HG02884 (cell line): ENCODE data around the gene ARMC6.
"Not testable (repeated sequence)": the region's sequence is repeated elsewhere in the genome, so short reads cannot be mapped to it uniquely, and the experiment has no call there.

Experiments
- ATAC-seq: cut with Tn5 transposase; IDR thresholded peaks from one replicate; pipeline ENCODE4 v1.9.1; 2021; ENCODE audit warnings: mild to moderate bottlenecking, moderate library complexity; ENCODE audit not compliant: unreplicated experiment

Gene ARMC6

DNA sequence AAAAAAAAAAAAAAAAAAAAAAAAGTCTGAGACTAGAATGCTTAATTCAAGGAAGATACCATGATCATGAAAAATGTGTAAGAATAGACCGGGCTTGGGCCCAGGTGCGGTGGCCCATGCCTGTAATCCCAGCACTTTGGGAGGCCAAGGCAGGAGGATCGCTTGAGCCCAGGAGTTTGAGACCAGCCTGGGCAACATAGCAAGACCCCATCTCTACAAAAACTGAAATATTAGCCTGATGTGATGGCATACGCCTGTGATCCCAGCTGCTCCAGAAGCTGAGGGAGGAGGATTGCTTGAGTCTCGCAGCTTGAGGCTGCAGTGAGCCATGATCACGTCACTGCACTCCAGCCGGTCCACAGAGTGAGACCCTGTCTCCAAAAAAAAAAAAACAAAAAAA, 73.5 kb downstream of the ARMC6 start:
- ATAC-seq: not testable (repeated sequence)

DNA sequence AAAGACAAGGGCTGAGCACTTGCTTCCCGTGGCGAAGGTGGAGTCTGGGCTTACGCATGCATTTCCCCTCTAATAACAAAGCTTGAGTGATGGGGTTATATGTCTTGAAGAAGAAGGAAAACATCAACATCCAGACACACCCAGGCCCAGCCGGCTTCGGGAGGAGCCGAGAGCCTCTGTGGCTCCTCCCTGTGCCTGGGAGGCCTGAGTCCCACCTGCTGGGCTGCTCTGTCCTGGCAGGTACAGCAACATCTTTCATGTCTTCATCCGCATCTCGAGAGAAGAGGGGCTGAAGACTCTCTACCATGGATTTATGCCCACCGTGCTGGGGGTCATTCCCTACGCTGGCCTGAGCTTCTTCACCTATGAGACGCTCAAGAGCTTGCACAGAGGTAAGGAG, 74.3 kb downstream of the ARMC6 start:
- ATAC-seq: no peak
